ENCODE results near the gene ZNF333.
"Not testable (repeated sequence)": the region's sequence is repeated elsewhere in the genome, so short reads cannot be mapped to it uniquely, and the experiment has no call there.

Gene ZNF333

DNA sequence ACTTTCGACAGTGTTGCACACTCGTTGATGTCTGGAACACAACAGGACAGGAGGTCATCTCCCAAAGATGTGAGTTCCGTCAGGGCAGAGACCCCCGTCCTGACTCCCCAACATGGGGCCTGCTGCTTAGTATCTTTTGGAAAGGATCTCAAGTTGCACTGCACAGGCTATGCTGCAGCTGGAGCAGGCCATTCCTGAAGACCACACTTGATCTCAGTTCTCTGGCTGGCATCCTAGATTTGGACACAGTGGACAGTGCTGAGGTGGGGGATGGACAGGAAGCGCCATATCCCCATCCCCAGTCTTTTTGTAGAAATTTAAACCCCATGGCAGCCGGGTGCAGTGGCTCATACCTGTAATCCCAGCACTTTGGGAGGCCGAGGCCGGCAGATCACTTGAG, 82.6 kb downstream of the ZNF333 start:
- no peak overlapping the region for H3K27ac ChIP-seq (ENCODE audit: extremely low read depth, low read depth, low read length)
- POLR2A ChIA-PET = no interaction called here
- H3K4me1 ChIP-seq (ENCODE audit: control insufficient read depth, insufficient read depth, low read length) = no peaks in the 10 kb centered on the region; the same call in 1 of the 2 replicates
- H3K9me3 ChIP-seq (ENCODE audit: control insufficient read depth, insufficient read depth, low read depth, low read length) = no peaks in the 10 kb centered on the region
- CTCF ChIA-PET = interaction anchor here (0.6 kb wide), 1 partner anchor 630 kb away, joined by 3 read pairs; no protein-coding TSS in a partner anchor
- no peaks in the 10 kb centered on the region for H3K36me3 ChIP-seq (ENCODE audit: control insufficient read depth in 2 of 2, insufficient read depth in 1 of 2, low read length in 2 of 2)
- H3K4me3 ChIP-seq (ENCODE audit: low read depth, low read length) = no peak overlapping the region
- no peak for TF ChIP-seq KLF10 (tag by site-specific recombination; IDR thresholded peaks at IDR 0.05)
- no peak for TF ChIP-seq ZNF2 (tag by site-specific recombination; IDR thresholded peaks at IDR 0.05)
- no peak for TF ChIP-seq ZBTB20 (tag by site-specific recombination; IDR thresholded peaks at IDR 0.05)
- TF ChIP-seq ZNF501 (tag by site-specific recombination; IDR thresholded peaks at IDR 0.05) = no peak

- ChIA-PET CTCF (interaction anchor here (0.7 kb wide), 1 partner anchor 89 kb away, joined by 3 read pairs; no protein-coding TSS in a partner anchor), POLR2A (no interaction called here)
- no peak overlapping the region for H3K27ac ChIP-seq (ENCODE audit: extremely low read depth, low read depth, low read length)
- H3K4me1 ChIP-seq (ENCODE audit: control insufficient read depth, insufficient read depth, low read length) = no peaks in the 10 kb centered on the region; the same call in 1 of the 2 replicates
- TF ChIP-seq, protein P1, sequence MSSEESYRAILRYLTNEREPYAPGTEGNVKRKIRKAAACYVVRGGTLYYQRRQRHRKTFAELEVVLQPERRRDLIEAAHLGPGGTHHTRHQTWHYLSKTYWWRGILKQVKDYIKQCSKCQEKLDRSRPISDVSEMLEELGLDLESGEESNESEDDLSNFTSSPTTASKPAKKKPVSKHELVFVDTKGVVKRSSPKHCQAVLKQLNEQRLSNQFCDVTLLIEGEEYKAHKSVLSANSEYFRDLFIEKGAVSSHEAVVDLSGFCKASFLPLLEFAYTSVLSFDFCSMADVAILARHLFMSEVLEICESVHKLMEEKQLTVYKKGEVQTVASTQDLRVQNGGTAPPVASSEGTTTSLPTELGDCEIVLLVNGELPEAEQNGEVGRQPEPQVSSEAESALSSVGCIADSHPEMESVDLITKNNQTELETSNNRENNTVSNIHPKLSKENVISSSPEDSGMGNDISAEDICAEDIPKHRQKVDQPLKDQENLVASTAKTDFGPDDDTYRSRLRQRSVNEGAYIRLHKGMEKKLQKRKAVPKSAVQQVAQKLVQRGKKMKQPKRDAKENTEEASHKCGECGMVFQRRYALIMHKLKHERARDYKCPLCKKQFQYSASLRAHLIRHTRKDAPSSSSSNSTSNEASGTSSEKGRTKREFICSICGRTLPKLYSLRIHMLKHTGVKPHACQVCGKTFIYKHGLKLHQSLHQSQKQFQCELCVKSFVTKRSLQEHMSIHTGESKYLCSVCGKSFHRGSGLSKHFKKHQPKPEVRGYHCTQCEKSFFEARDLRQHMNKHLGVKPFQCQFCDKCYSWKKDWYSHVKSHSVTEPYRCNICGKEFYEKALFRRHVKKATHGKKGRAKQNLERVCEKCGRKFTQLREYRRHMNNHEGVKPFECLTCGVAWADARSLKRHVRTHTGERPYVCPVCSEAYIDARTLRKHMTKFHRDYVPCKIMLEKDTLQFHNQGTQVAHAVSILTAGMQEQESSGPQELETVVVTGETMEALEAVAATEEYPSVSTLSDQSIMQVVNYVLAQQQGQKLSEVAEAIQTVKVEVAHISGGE (tag by site-specific recombination; conservative IDR thresholded peaks at IDR 0.05; ENCODE audit: low read depth) = no peak
- TF ChIP-seq ZNF23 (tag by site-specific recombination; IDR thresholded peaks at IDR 0.05; ENCODE audit: borderline replicate concordance) = no peak
- no peak for TF ChIP-seq ZNF621 (tag by site-specific recombination; IDR thresholded peaks at IDR 0.05)
- no peak for TF ChIP-seq ZSCAN30 (tag by site-specific recombination; IDR thresholded peaks at IDR 0.05)
- no peak for TF ChIP-seq ZNF121 (tag by site-specific recombination; IDR thresholded peaks at IDR 0.05)
- no peak for TF ChIP-seq ZNF514 (tag by site-specific recombination; IDR thresholded peaks at IDR 0.05)
- TF ChIP-seq, protein P2, sequence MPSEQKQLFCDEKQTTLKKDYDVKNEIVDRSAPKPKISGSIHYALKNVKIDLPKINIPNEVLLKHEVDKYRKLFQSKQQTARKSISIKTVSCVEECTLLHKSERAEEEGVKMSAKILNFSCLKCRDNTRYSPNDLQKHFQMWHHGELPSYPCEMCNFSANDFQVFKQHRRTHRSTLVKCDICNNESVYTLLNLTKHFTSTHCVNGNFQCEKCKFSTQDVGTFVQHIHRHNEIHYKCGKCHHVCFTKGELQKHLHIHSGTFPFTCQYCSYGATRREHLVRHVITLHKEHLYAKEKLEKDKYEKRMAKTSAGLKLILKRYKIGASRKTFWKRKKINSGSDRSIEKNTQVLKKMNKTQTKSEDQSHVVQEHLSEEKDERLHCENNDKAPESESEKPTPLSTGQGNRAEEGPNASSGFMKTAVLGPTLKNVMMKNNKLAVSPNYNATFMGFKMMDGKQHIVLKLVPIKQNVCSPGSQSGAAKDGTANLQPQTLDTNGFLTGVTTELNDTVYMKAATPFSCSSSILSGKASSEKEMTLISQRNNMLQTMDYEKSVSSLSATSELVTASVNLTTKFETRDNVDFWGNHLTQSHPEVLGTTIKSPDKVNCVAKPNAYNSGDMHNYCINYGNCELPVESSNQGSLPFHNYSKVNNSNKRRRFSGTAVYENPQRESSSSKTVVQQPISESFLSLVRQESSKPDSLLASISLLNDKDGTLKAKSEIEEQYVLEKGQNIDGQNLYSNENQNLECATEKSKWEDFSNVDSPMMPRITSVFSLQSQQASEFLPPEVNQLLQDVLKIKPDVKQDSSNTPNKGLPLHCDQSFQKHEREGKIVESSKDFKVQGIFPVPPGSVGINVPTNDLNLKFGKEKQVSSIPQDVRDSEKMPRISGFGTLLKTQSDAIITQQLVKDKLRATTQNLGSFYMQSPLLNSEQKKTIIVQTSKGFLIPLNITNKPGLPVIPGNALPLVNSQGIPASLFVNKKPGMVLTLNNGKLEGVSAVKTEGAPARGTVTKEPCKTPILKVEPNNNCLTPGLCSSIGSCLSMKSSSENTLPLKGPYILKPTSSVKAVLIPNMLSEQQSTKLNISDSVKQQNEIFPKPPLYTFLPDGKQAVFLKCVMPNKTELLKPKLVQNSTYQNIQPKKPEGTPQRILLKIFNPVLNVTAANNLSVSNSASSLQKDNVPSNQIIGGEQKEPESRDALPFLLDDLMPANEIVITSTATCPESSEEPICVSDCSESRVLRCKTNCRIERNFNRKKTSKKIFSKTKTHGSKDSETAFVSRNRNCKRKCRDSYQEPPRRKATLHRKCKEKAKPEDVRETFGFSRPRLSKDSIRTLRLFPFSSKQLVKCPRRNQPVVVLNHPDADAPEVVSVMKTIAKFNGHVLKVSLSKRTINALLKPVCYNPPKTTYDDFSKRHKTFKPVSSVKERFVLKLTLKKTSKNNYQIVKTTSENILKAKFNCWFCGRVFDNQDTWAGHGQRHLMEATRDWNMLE (tag by site-specific recombination; conservative IDR thresholded peaks at IDR 0.05; ENCODE audit: low read depth) = no peak
- no peak for TF ChIP-seq ZBTB8A (tag by site-specific recombination; IDR thresholded peaks at IDR 0.05)
- TF ChIP-seq SP3 (tag by site-specific recombination; IDR thresholded peaks at IDR 0.05) = no peak
- H3K9me3 ChIP-seq (ENCODE audit: control insufficient read depth, insufficient read depth, low read depth, low read length) = no peaks in the 10 kb centered on the region
- H3K4me3 ChIP-seq (ENCODE audit: low read depth, low read length) = no peak overlapping the region
- no peaks in the 10 kb centered on the region for H3K36me3 ChIP-seq (ENCODE audit: control insufficient read depth in 2 of 2, insufficient read depth in 1 of 2, low read length in 2 of 2)
These were observed 83.1 kb downstream of the ZNF333 start for GRCh38 chr19:14772995-14773394.

DNA sequence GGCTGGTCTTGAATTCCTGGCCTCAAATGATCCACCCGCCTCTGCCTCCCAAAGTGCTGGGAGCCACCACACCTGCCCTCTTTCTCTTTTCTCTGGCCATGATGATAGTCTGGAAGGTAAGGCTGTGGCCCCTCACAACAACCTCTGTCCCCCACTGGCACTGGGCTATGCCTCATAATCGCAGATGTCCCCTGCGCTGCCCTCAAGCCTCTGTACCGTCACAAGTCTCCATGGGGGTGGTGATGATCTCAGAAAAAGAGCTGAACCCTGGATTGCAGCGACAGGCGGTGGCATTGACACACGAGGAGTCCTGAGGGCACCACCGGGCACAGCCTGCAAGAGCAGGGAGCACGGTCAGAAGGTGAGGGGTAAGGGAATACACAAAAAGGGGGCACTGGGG, 83.9 kb downstream of the ZNF333 start:
- H3K27ac ChIP-seq (ENCODE audit: extremely low read depth, low read depth, low read length); H3K4me1 ChIP-seq (ENCODE audit: control insufficient read depth, insufficient read depth, low read length); H3K36me3 ChIP-seq (ENCODE audit: control insufficient read depth in 2 of 2, insufficient read depth in 1 of 2, low read length in 2 of 2); POLR2A ChIA-PET; H3K9me3 ChIP-seq (ENCODE audit: control insufficient read depth, insufficient read depth, low read depth, low read length); H3K4me3 ChIP-seq (ENCODE audit: low read depth, low read length): not testable (repeated sequence)
- CTCF ChIA-PET = interaction anchor here (0.7 kb wide), 1 partner anchor 90 kb away, joined by 3 read pairs; no protein-coding TSS in a partner anchor

All from HEK293 (cell line).